Measurements from ENCODE around the gene LRCOL1. TPM values are rescaled to one million over a fixed set of nuclear protein-coding genes. Genes with fewer than 3 reads are reported as not detected.

The LRCOL1 gene
- total RNA-seq, 1 experiment from 2014 or later = not detected

DNA sequence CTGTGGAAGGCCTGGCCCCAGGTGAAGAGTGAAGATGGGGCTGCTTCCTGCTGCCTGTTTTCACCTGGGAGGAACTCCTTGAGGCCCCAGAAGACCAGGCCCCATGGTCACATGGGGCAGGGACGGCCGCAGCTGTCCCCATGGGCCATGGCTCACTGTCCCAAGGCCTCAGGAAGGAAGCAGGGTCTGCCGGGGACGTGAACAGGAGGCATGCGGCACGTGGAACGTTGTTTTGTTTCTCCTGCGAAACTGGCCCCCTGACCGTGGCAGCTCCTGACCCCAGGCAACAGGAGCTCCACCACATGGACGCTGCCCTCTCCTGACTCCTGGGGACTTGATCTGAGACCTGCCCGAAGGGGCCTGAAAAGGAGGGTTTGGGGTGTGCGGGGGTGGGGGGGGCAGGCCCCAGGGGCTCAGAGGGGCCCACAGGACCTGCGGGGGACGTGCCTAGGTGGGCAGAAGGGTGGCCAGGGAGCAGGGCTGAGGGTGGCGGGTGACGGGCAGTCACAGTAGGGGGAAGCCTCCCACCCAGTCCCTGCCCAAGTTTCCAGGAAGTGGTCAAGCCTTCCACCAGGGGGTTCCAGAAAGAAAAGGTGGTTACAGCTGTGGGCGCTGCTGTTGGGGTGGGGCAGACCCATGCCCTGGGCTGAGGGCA lies 41.4 kb downstream of the LRCOL1 start:
- Histone ChIP-seq H3K9me3 (ENCODE audit: low read length) (no peaks in the 10 kb centered on the region), H3K4me3 (ENCODE audit: low read length) (no peak overlapping the region), H3K27me3 (ENCODE audit: low read length) (no peaks in the 10 kb centered on the region), H3K4me2 (ENCODE audit: low read depth, low read length, poor library complexity, severe bottlenecking) (no peak overlapping the region), H3K9me2 (replicated peaks; ENCODE audit: insufficient read depth, low read length) (no peaks in the 10 kb centered on the region), H3K79me2 (ENCODE audit: low read length) (no peaks in the 10 kb centered on the region), H3K4me1 (ENCODE audit: low read length) (no peaks in the 10 kb centered on the region), H3K9ac (ENCODE audit: low read length) (no peak overlapping the region), H3K36me3 (ENCODE audit: insufficient read depth, low read length) (no peaks in the 10 kb centered on the region), H4K20me1 (ENCODE audit: insufficient read depth, low read depth, low read length) (no peaks in the 10 kb centered on the region), H2AFZ (ENCODE audit: low read length) (no peak overlapping the region), H3K27ac (ENCODE audit: low read length) (no peak overlapping the region)
- no peak for DNase-seq

GRCh38 chr12:132568301-132568700 lies 42.1 kb downstream of the LRCOL1 start:
- Histone ChIP-seq H3K9ac (ENCODE audit: low read length) (no peak overlapping the region), H3K36me3 (ENCODE audit: insufficient read depth, low read length) (no peaks in the 10 kb centered on the region), H3K79me2 (ENCODE audit: low read length) (no peaks in the 10 kb centered on the region), H3K4me3 (ENCODE audit: low read length) (no peak overlapping the region), H4K20me1 (ENCODE audit: insufficient read depth, low read depth, low read length) (no peaks in the 10 kb centered on the region), H3K4me2 (ENCODE audit: low read depth, low read length, poor library complexity, severe bottlenecking) (no peak overlapping the region), H3K27me3 (ENCODE audit: low read length) (no peaks in the 10 kb centered on the region), H3K9me2 (replicated peaks; ENCODE audit: insufficient read depth, low read length) (no peaks in the 10 kb centered on the region), H2AFZ (ENCODE audit: low read length) (no peak overlapping the region), H3K9me3 (ENCODE audit: low read length) (no peaks in the 10 kb centered on the region), H3K4me1 (ENCODE audit: low read length) (no peaks in the 10 kb centered on the region), H3K27ac (ENCODE audit: low read length) (no peak overlapping the region)
- no peak for DNase-seq

DNA sequence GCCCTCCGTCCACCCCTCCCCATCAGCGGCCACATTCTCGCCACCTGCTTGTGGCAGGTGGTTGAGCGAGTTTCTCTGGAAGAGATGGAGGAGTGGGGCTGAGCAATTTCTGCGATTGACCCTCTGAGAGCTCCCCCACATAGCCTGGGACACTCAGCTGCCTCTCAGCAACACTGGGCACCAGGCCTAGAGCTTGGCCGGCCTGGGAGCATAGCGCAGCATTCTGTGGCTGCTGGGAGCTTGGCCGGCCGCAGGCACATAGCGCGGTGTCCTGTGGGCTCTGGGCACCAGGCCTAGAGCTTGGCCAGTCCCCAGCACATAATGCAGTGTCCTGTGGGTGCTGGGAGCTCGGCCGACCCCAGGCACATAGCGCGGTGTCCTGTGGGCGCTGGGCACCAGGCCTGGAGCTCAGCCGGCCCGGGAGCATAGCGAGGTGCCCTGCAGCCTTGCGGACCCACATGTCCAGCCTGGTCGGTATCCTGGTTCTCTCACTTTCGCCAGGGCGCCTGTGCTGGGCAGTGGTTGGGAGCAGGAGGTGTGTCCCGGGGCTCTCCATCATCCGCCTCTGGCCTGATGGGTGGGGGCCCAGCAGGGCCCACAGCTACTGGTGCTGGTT lies 43.8 kb downstream of the LRCOL1 start:
- Histone ChIP-seq H3K9me3 (ENCODE audit: low read length) (no peaks in the 10 kb centered on the region), H4K20me1 (ENCODE audit: insufficient read depth, low read depth, low read length) (no peaks in the 10 kb centered on the region), H2AFZ (ENCODE audit: low read length) (no peak overlapping the region), H3K9ac (ENCODE audit: low read length) (no peak overlapping the region), H3K4me2 (ENCODE audit: low read depth, low read length, poor library complexity, severe bottlenecking) (no peak overlapping the region), H3K4me3 (ENCODE audit: low read length) (no peak overlapping the region), H3K4me1 (ENCODE audit: low read length) (peaks cover 1% of the 10 kb centered on the region), H3K27ac (ENCODE audit: low read length) (no peak overlapping the region), H3K27me3 (ENCODE audit: low read length) (no peaks in the 10 kb centered on the region), H3K36me3 (ENCODE audit: insufficient read depth, low read length) (no peaks in the 10 kb centered on the region), H3K79me2 (ENCODE audit: low read length) (no peaks in the 10 kb centered on the region), H3K9me2 (replicated peaks; ENCODE audit: insufficient read depth, low read length) (no peaks in the 10 kb centered on the region)
- DNase-seq = no peak

- Histone ChIP-seq H3K9ac (ENCODE audit: low read length) (no peak overlapping the region), H3K4me2 (ENCODE audit: low read depth, low read length, poor library complexity, severe bottlenecking) (no peak overlapping the region), H3K4me1 (ENCODE audit: low read length) (peaks cover 5% of the 10 kb centered on the region), H2AFZ (ENCODE audit: low read length) (no peak overlapping the region), H3K9me3 (ENCODE audit: low read length) (no peaks in the 10 kb centered on the region), H3K4me3 (ENCODE audit: low read length) (no peak overlapping the region), H3K9me2 (replicated peaks; ENCODE audit: insufficient read depth, low read length) (no peaks in the 10 kb centered on the region), H3K27ac (ENCODE audit: low read length) (no peak overlapping the region), H3K27me3 (ENCODE audit: low read length) (no peaks in the 10 kb centered on the region), H4K20me1 (ENCODE audit: insufficient read depth, low read depth, low read length) (no peaks in the 10 kb centered on the region), H3K79me2 (ENCODE audit: low read length) (no peaks in the 10 kb centered on the region), H3K36me3 (ENCODE audit: insufficient read depth, low read length) (no peaks in the 10 kb centered on the region)
- DNase-seq = no peak
Observed at GRCh38 chr12:132565365-132565764, 45.0 kb downstream of the LRCOL1 start.

DNA sequence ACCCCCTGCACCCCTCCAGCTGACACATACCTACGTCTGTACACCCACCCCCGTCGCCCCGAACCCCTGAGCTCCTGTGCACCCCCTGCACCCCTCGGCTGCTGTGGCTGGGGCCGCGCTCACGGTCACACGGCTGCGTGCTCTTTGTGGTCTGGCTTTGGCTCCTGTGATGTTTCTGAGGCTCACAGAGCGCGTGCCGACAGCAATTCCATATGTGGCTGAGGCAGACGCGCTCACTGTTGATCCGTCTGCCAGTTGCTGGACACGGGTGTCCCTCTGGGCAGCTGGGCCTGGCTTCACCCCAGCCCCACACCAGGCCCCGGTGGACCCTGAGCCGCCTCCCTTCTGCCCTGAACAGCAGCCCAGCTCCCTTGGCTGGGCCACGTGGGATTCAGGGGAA lies 46.5 kb downstream of the LRCOL1 start:
- H3K4me3 ChIP-seq (ENCODE audit: low read length) = no peak overlapping the region
- no peak overlapping the region for H2AFZ ChIP-seq (ENCODE audit: low read length)
- no peaks in the 10 kb centered on the region for H4K20me1 ChIP-seq (ENCODE audit: insufficient read depth, low read depth, low read length)
- H3K4me1 ChIP-seq (ENCODE audit: low read length) = peaks cover 5% of the 10 kb centered on the region
- no peak for DNase-seq
- H3K27me3 ChIP-seq (ENCODE audit: low read length) = no peaks in the 10 kb centered on the region
- H3K27ac ChIP-seq (ENCODE audit: low read length) = no peak overlapping the region
- H3K9me2 ChIP-seq (replicated peaks; ENCODE audit: insufficient read depth, low read length) = no peaks in the 10 kb centered on the region
- H3K36me3 ChIP-seq (ENCODE audit: insufficient read depth, low read length) = no peaks in the 10 kb centered on the region
- H3K4me2 ChIP-seq (ENCODE audit: low read depth, low read length, poor library complexity, severe bottlenecking) = no peak overlapping the region
- no peaks in the 10 kb centered on the region for H3K79me2 ChIP-seq (ENCODE audit: low read length)
- H3K9ac ChIP-seq (ENCODE audit: low read length) = no peak overlapping the region
- H3K9me3 ChIP-seq (ENCODE audit: low read length) = no peaks in the 10 kb centered on the region

DNA sequence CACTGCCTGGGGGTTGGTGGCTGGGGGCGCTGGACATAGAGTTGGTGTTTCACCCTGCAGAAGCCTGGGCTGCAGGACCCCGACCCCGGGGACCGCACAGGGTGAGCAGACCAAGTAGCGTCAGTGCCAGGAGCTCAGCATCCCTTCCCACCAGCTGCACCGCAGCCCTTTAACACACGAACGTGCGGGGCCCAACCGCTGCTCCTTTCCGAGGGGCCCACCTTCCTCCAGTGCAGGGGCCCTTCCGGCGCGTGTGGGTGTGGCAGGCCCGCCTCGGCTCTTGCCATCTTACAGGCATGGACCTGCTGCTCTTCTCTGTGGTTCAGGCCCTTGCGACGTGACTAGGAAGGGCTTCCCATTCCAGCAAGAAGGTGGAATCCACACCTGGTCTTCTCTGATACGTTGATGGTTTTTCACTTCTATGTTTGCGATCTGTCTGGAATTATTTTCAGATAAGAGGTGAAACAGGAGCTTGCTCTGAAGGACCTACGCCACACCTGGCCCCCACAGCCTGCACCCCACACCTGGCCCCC lies 47.8 kb downstream of the LRCOL1 start:
- no peaks in the 10 kb centered on the region for H3K27me3 ChIP-seq (ENCODE audit: low read length)
- no peak overlapping the region for H3K4me3 ChIP-seq (ENCODE audit: low read length)
- no peak overlapping the region for H3K27ac ChIP-seq (ENCODE audit: low read length)
- H3K79me2 ChIP-seq (ENCODE audit: low read length) = no peaks in the 10 kb centered on the region
- no peak for DNase-seq
- peaks cover 5% of the 10 kb centered on the region for H3K4me1 ChIP-seq (ENCODE audit: low read length)
- H3K9me2 ChIP-seq (replicated peaks; ENCODE audit: insufficient read depth, low read length) = no peaks in the 10 kb centered on the region
- no peaks in the 10 kb centered on the region for H3K36me3 ChIP-seq (ENCODE audit: insufficient read depth, low read length)
- no peak overlapping the region for H3K4me2 ChIP-seq (ENCODE audit: low read depth, low read length, poor library complexity, severe bottlenecking)
- H4K20me1 ChIP-seq (ENCODE audit: insufficient read depth, low read depth, low read length) = no peaks in the 10 kb centered on the region
- H2AFZ ChIP-seq (ENCODE audit: low read length) = no peak overlapping the region
- no peaks in the 10 kb centered on the region for H3K9me3 ChIP-seq (ENCODE audit: low read length)
- no peak overlapping the region for H3K9ac ChIP-seq (ENCODE audit: low read length)

DNA sequence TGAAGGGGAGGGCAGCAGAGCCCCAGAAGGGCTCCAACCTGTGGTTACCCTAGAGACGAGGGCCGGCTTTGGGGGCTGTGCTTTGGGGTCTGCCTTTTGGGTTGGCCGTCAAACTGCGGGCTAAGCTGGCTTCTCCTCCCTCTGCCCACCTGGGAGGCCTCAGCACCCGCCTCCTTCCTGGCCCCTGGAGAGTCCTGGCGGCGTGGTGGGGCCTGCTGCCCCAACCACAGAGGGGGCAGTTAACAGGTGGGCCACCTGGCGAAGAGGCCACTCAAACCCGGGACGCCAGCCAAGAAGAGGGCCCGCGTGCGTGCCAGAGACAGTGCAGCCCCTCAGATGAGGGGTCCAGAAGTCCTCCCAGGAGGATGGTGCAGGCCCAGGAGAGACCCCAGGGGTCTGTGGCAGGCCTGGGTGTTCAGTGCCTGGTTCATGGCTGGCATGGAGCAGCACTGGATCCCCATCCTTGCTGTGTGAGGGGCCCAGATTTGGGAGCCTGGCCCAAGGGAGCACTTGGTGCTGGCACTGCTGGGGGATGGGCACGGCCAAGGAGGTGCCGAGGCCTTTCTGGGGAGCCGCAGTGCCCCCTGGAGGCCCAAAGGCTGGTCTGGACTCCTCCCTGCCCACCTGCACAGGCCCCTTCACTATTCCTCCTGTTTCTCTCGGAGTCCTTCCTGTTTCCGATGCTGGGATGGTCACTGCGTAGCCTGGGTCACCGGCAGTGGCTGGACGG lies 48.8 kb downstream of the LRCOL1 start:
- no peaks in the 10 kb centered on the region for H4K20me1 ChIP-seq (ENCODE audit: insufficient read depth, low read depth, low read length)
- H2AFZ ChIP-seq (ENCODE audit: low read length) = no peak overlapping the region
- H3K4me2 ChIP-seq (ENCODE audit: low read depth, low read length, poor library complexity, severe bottlenecking) = no peak overlapping the region
- peaks cover 5% of the 10 kb centered on the region for H3K4me1 ChIP-seq (ENCODE audit: low read length)
- DNase-seq = peak; percentile 77
- no peaks in the 10 kb centered on the region for H3K9me2 ChIP-seq (replicated peaks; ENCODE audit: insufficient read depth, low read length)
- H3K27me3 ChIP-seq (ENCODE audit: low read length) = no peaks in the 10 kb centered on the region
- H3K9me3 ChIP-seq (ENCODE audit: low read length) = no peaks in the 10 kb centered on the region
- H3K27ac ChIP-seq (ENCODE audit: low read length) = no peak overlapping the region
- H3K36me3 ChIP-seq (ENCODE audit: insufficient read depth, low read length) = no peaks in the 10 kb centered on the region
- H3K79me2 ChIP-seq (ENCODE audit: low read length) = no peaks in the 10 kb centered on the region
- H3K4me3 ChIP-seq (ENCODE audit: low read length) = no peak overlapping the region
- H3K9ac ChIP-seq (ENCODE audit: low read length) = no peak overlapping the region

GRCh38 chr12:132560614-132561426 lies 49.6 kb downstream of the LRCOL1 start:
- H3K4me3 ChIP-seq (ENCODE audit: low read length) = no peak overlapping the region
- H3K4me1 ChIP-seq (ENCODE audit: low read length) = peaks cover 5% of the 10 kb centered on the region
- no peaks in the 10 kb centered on the region for H3K36me3 ChIP-seq (ENCODE audit: insufficient read depth, low read length)
- H4K20me1 ChIP-seq (ENCODE audit: insufficient read depth, low read depth, low read length) = no peaks in the 10 kb centered on the region
- peak; percentile 88 for DNase-seq
- no peaks in the 10 kb centered on the region for H3K9me2 ChIP-seq (replicated peaks; ENCODE audit: insufficient read depth, low read length)
- no peak overlapping the region for H3K4me2 ChIP-seq (ENCODE audit: low read depth, low read length, poor library complexity, severe bottlenecking)
- H3K9ac ChIP-seq (ENCODE audit: low read length) = no peak overlapping the region
- H2AFZ ChIP-seq (ENCODE audit: low read length) = no peak overlapping the region
- H3K27ac ChIP-seq (ENCODE audit: low read length) = no peak overlapping the region
- no peaks in the 10 kb centered on the region for H3K79me2 ChIP-seq (ENCODE audit: low read length)
- no peaks in the 10 kb centered on the region for H3K9me3 ChIP-seq (ENCODE audit: low read length)
- H3K27me3 ChIP-seq (ENCODE audit: low read length) = no peaks in the 10 kb centered on the region

All from Karpas-422 (cell line).